NCI-H526 (cell line): Measurements from ENCODE around the gene PCNT.
"Not testable (repeated sequence)": the region's sequence is repeated elsewhere in the genome, so short reads cannot be mapped to it uniquely, and the experiment has no call there.

ENCODE experiments used
- DNase-seq, 2 experiments: peaks; one replicate each; lab custom pipeline; 2025; lab: John Stamatoyannopoulos, UW

Gene PCNT

GRCh38 chr21:46403234-46403811 is 79.4 kb downstream of the PCNT start:
- not testable (repeated sequence) for DNase-seq

GRCh38 chr21:46404306-46404705 is 80.3 kb downstream of the PCNT start:
- no peak for DNase-seq

- no peak for DNase-seq
Measured at GRCh38 chr21:46406001-46406400, 82.0 kb downstream of the PCNT start.

- DNase-seq = no peak
Measured at GRCh38 chr21:46409641-46410406, 85.9 kb downstream of the PCNT start.

- DNase-seq = no peak
Measured at GRCh38 chr21:46410516-46410915, 86.6 kb downstream of the PCNT start.

GRCh38 chr21:46411236-46411635 is 87.3 kb downstream of the PCNT start:
- DNase-seq = no peak

GRCh38 chr21:46411691-46412090 is 87.7 kb downstream of the PCNT start:
- no peak for DNase-seq

GRCh38 chr21:46412521-46413364 is 88.8 kb downstream of the PCNT start:
- no peak for DNase-seq

GRCh38 chr21:46413365-46413696 is 89.4 kb downstream of the PCNT start:
- no peak for DNase-seq

- no peak for DNase-seq
Measured at GRCh38 chr21:46414965-46415275, 91.0 kb downstream of the PCNT start.

- DNase-seq = no peak
Measured at GRCh38 chr21:46416551-46416950, 92.6 kb downstream of the PCNT start.

GRCh38 chr21:46418265-46418946 is 94.5 kb downstream of the PCNT start:
- no peak for DNase-seq

GRCh38 chr21:46420241-46421190 is 96.6 kb downstream of the PCNT start:
- no peak for DNase-seq

GRCh38 chr21:46421191-46421750 is 97.3 kb downstream of the PCNT start:
- no peak for DNase-seq

GRCh38 chr21:46421756-46422555 is 98.0 kb downstream of the PCNT start:
- no peak for DNase-seq

- DNase-seq = no peak
Measured at GRCh38 chr21:46422636-46423241, 98.8 kb downstream of the PCNT start.

- DNase-seq = no peak
Measured at GRCh38 chr21:46423546-46424038, 99.6 kb downstream of the PCNT start.

GRCh38 chr21:46424039-46424591 is 100.2 kb downstream of the PCNT start:
- no peak for DNase-seq

GRCh38 chr21:46424621-46425020 is 100.7 kb downstream of the PCNT start:
- DNase-seq = no peak
